Measurements from ENCODE around the gene UTP18. TPM values are rescaled to one million over a fixed set of nuclear protein-coding genes. Genes with fewer than 3 reads are reported as not detected.

UTP18 gene
- total RNA-seq, 1 experiment from 2014 or later: 68.8 TPM

- Mint-ChIP-seq H3K36me3 (peaks cover 58% of the 10 kb centered on the region), H3K4me1 (no peaks in the 10 kb centered on the region), H3K9me3 (peaks cover 20% of the 10 kb centered on the region), H3K27me3 (ENCODE audit: low read depth) (no peaks in the 10 kb centered on the region), H3K27ac (no peak overlapping the region), H3K4me3 (no peak overlapping the region)
- ATAC-seq: no peak
- ChIA-PET POLR2A (no interaction called here), CTCF (no interaction called here)
- TF ChIP-seq GTF2I (CRISPR knock-in tag; conservative IDR thresholded peaks at IDR 0.05) (no peak), ELF4 (CRISPR knock-in tag; IDR thresholded peaks at IDR 0.05; ENCODE audit: low read depth) (no peak), PRRX2 (CRISPR knock-in tag; IDR thresholded peaks at IDR 0.05) (no peak), ZNF232 (CRISPR knock-in tag; IDR thresholded peaks at IDR 0.05) (no peak), SMAD4 (CRISPR knock-in tag; IDR thresholded peaks at IDR 0.05) (no peak), ARID4B (CRISPR knock-in tag; IDR thresholded peaks at IDR 0.05; ENCODE audit: borderline replicate concordance) (no peak), JUN (CRISPR knock-in tag; IDR thresholded peaks at IDR 0.05) (no peak), CREB1 (CRISPR knock-in tag; IDR thresholded peaks at IDR 0.05) (no peak), ZBTB43 (CRISPR knock-in tag; IDR thresholded peaks at IDR 0.05) (no peak), NR3C1 (CRISPR knock-in tag; conservative IDR thresholded peaks at IDR 0.05; ENCODE audit: low read depth) (no peak), ESRRA (CRISPR knock-in tag; IDR thresholded peaks at IDR 0.05; ENCODE audit: borderline replicate concordance) (no peak), CDX4 (CRISPR knock-in tag; IDR thresholded peaks at IDR 0.05; ENCODE audit: borderline replicate concordance) (no peak), RELA (CRISPR knock-in tag; IDR thresholded peaks at IDR 0.05; ENCODE audit: borderline replicate concordance) (no peak), ZNF425 (CRISPR knock-in tag; conservative IDR thresholded peaks at IDR 0.05) (no peak), ATF3 (CRISPR knock-in tag; conservative IDR thresholded peaks at IDR 0.05) (no peak), KAT7 (CRISPR knock-in tag; IDR thresholded peaks at IDR 0.05; ENCODE audit: borderline replicate concordance) (no peak), ZNF138 (CRISPR knock-in tag; conservative IDR thresholded peaks at IDR 0.05) (no peak)
- DNase-seq (ENCODE audit: low spot score): no peak
These were observed 9.3 kb upstream of the UTP18 start for GRCh38 chr17:51251010-51251409.

- TF ChIP-seq CTCF (IDR thresholded peaks at IDR 0.05): no peak
- no peak for TF ChIP-seq ZNF423 (CRISPR knock-in tag; IDR thresholded peaks at IDR 0.05)
- no peak for TF ChIP-seq ERG (CRISPR knock-in tag; IDR thresholded peaks at IDR 0.05)
- TF ChIP-seq NR3C1 (CRISPR knock-in tag; conservative IDR thresholded peaks at IDR 0.05; ENCODE audit: low read depth): no peak
- TF ChIP-seq EMX1 (CRISPR knock-in tag; IDR thresholded peaks at IDR 0.05): no peak
- TF ChIP-seq CREB1 (CRISPR knock-in tag; IDR thresholded peaks at IDR 0.05): no peak
- no peak for TF ChIP-seq E2F5 (CRISPR knock-in tag; IDR thresholded peaks at IDR 0.05)
These were observed 4.7 kb upstream of the UTP18 start for GRCh38 chr17:51255673-51256072.

More at GRCh38 chr17:51255673-51256072, 4.7 kb upstream of the UTP18 start:
- ChIA-PET CTCF (no interaction called here), POLR2A (no interaction called here)
- DNase-seq (ENCODE audit: low spot score): no peak
- H3K27ac Mint-ChIP-seq: peak overlapping the region; percentile 15; the same call in 1 of the 2 replicates
- H3K4me3 Mint-ChIP-seq: no peak overlapping the region
- H3K27me3 Mint-ChIP-seq (ENCODE audit: low read depth): no peaks in the 10 kb centered on the region
- peaks cover 25% of the 10 kb centered on the region for H3K4me1 Mint-ChIP-seq
- ATAC-seq: no peak
- peaks cover 9% of the 10 kb centered on the region for H3K9me3 Mint-ChIP-seq
- peaks cover 58% of the 10 kb centered on the region for H3K36me3 Mint-ChIP-seq
